ENCODE results near the gene ACSF3.

ACSF3 gene

GRCh38 chr16:89143201-89143741, 49.6 kb downstream of the ACSF3 start:
- no peak overlapping the region for H3K4me3 ChIP-seq (ENCODE audit: low read length)
- DNase-seq (ENCODE audit: low read depth), result no peak
- TF ChIP-seq, protein P1, sequence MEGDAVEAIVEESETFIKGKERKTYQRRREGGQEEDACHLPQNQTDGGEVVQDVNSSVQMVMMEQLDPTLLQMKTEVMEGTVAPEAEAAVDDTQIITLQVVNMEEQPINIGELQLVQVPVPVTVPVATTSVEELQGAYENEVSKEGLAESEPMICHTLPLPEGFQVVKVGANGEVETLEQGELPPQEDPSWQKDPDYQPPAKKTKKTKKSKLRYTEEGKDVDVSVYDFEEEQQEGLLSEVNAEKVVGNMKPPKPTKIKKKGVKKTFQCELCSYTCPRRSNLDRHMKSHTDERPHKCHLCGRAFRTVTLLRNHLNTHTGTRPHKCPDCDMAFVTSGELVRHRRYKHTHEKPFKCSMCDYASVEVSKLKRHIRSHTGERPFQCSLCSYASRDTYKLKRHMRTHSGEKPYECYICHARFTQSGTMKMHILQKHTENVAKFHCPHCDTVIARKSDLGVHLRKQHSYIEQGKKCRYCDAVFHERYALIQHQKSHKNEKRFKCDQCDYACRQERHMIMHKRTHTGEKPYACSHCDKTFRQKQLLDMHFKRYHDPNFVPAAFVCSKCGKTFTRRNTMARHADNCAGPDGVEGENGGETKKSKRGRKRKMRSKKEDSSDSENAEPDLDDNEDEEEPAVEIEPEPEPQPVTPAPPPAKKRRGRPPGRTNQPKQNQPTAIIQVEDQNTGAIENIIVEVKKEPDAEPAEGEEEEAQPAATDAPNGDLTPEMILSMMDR (IDR thresholded peaks at IDR 0.05; ENCODE audit: insufficient read depth, low read depth, low read length, missing control alignments), result no peak

DNA sequence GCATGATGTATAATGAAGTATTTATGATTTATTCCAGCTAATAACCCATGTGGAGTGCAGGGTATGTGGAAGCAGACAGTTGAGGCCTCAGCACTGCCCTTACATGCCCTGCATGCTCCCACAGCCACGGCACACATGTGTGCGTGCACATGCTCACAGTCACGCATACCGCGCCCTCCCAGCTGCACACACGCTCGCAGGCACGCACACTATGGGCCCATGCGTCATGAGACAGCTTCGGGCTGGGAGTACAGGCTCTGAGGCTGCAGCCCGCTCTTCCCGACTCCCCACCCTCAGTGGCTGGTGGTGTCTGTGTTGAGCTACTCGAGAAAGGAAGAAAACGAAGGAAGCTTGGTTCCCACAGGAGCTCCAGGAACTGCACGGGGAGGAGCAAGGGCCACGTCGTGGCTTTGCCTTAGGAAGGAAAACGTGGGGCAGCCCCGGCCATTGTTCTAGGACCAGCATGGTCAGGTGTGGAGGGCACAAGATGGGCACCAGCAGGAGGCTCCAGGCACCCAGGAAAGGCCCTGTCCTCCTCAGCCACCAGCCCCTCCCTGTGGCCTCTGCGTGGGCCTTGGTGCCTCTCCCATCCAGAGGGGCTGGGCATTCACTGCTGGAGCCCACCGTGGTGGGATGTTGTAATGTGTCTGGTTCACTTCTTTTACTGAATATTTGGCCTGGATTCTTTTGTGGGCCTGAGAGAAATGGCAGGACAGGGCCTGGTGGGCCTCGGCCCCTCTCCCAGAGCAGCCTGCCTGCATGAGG, 50.4 kb downstream of the ACSF3 start:
- H3K4me3 ChIP-seq (ENCODE audit: low read length), result no peak overlapping the region
- DNase-seq (ENCODE audit: low read depth), result no peak
- TF ChIP-seq, protein P1 (IDR thresholded peaks at IDR 0.05; ENCODE audit: insufficient read depth, low read depth, low read length, missing control alignments), result no peak

GRCh38 chr16:89144681-89145080, 51.0 kb downstream of the ACSF3 start:
- DNase-seq (ENCODE audit: low read depth), result no peak
- TF ChIP-seq, protein P1 (IDR thresholded peaks at IDR 0.05; ENCODE audit: insufficient read depth, low read depth, low read length, missing control alignments), result no peak
- no peak overlapping the region for H3K4me3 ChIP-seq (ENCODE audit: low read length)

- DNase-seq (ENCODE audit: low read depth), result no peak
- no peak overlapping the region for H3K4me3 ChIP-seq (ENCODE audit: low read length)
- TF ChIP-seq, protein P1 (IDR thresholded peaks at IDR 0.05; ENCODE audit: insufficient read depth, low read depth, low read length, missing control alignments), result no peak
Observed at GRCh38 chr16:89145406-89146161, 51.9 kb downstream of the ACSF3 start.

GRCh38 chr16:89146211-89147005, 52.8 kb downstream of the ACSF3 start:
- TF ChIP-seq, protein P1 (IDR thresholded peaks at IDR 0.05; ENCODE audit: insufficient read depth, low read depth, low read length, missing control alignments), result no peak
- no peak for DNase-seq (ENCODE audit: low read depth)
- H3K4me3 ChIP-seq (ENCODE audit: low read length), result no peak overlapping the region

DNA sequence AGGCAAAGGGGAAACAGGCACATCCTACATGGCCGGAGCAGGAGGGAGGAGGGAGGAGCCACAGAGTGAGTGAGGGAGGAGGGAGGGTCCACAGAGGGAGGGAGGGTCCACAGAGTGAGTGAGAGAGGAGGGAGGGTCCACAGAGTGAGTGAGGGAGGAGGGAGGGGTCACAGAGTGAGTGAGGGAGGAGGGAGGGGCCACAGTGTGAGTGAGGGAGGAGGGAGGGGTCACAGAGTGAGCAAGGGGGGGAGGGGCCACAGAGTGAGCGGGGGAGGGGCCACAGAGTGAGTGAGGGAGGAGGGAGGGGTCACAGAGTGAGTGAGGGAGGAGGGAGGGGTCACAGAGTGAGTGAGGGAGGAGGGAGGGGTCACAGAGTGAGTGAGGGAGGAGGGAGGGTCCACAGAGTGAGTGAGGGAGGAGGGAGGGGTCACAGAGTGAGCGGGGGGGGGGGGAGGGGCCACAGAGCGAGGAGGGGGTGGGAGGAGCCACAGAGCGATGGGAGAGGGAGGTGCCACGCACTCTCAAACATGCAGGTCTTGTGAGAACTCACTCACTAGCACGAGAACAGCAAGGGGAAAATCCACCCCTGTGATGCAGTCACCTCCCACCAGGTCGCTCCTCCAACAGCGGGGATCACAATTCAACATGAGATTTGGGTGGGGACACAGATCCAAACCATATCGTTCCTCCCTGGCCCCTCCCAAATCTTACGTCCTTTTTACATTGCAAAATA, 53.6 kb downstream of the ACSF3 start:
- TF ChIP-seq, protein P1 (IDR thresholded peaks at IDR 0.05; ENCODE audit: insufficient read depth, low read depth, low read length, missing control alignments), result no peak
- H3K4me3 ChIP-seq (ENCODE audit: low read length), result no peak overlapping the region
- DNase-seq (ENCODE audit: low read depth), result no peak

All from epithelial cell of esophagus (primary cell).